Tibial nerve (tissue), 4 donors: ENCODE measurements around the gene EEPD1. TPM values are rescaled to one million over a fixed set of nuclear protein-coding genes. Genes with fewer than 3 reads are reported as not detected.
"Not testable (repeated sequence)": the region's sequence is repeated elsewhere in the genome, so short reads cannot be mapped to it uniquely, and the experiment has no call there.

Source experiments
- DNase-seq, 2 donors: peaks; one replicate each; pipeline ENCODE4 v3.0.0-alpha.2; 2019; ENCODE audit warnings: low spot score in 2 of 2
- H3K27ac ChIP-seq, 4 donors: fragments of 200-600 bp; sonication (generic) in 3 of 4; one replicate each; pipeline ENCODE4 v1.5.1; 2017 to 2019; ENCODE audit warnings: mild to moderate bottlenecking in 1 of 4
- H3K27me3 ChIP-seq, 2 donors: fragments of 200-600 bp; sonication (generic) in 1 of 2; one replicate each; pipeline versions ENCODE4 v1.5.1 to v1.6.0; 2017 to 2019
- H3K36me3 ChIP-seq, 3 donors: fragments of 200-600 bp; sonication (generic); one replicate each; pipeline ENCODE4 v1.5.1; 2018 to 2019
- H3K4me1 ChIP-seq, 4 donors: fragments of 200-600 bp; sonication (generic) in 3 of 4; one replicate each; pipeline ENCODE4 v1.5.1; 2017 to 2019
- H3K4me3 ChIP-seq, 4 donors: fragments of 200-600 bp; sonication (generic) in 3 of 4; one replicate each; pipeline ENCODE4 v1.5.1; 2017 to 2019; ENCODE audit warnings: mild to moderate bottlenecking in 1 of 4, moderate library complexity in 1 of 4
- H3K9me3 ChIP-seq, 4 donors: fragments of 200-600 bp; sonication (generic) in 3 of 4; one replicate each; pipeline ENCODE4 v1.5.1; 2017 to 2019
- EP300 ChIP-seq, 2 donors: sonication (generic); formaldehyde crosslinking; IDR thresholded peaks; one replicate each; pipeline ENCODE4 v1.6.1; 2017; ENCODE audit warnings: antibody characterized with exemption in 2 of 2, mild to moderate bottlenecking in 1 of 2
- POLR2A ChIP-seq, 2 donors: fragments of 450-650 bp; IDR thresholded peaks; one replicate each; pipeline ENCODE4 v1.6.1; 2017; ENCODE audit warnings: antibody characterized with exemption in 2 of 2, mild to moderate bottlenecking in 2 of 2, moderate library complexity in 2 of 2
- WGBS, 2 donors: methylation state at CpG; one replicate each; pipeline ENCODE4 v1.1.5; 2018; 5-methylcytosine and 5-hydroxymethylcytosine counted together
- total RNA-seq, 4 donors: library from RNA; depleted of rRNA; stranded (reverse); fragments of >200 nt; gene quantifications; one replicate each; pipeline ENCODE4 v1.1.0, GENCODE V29; 2016
- TF ChIP-seq, protein P1 (sequence below), 5 experiments: fragments of 200-600 bp in 3 of 5; fragments of 450-650 bp in 2 of 5; sonication (generic) in 3 of 5; IDR thresholded peaks; one replicate each; pipeline ENCODE4 v1.5.1; 2016 to 2019; ENCODE audit warnings: antibody characterized with exemption in 5 of 5, mild to moderate bottlenecking in 3 of 5, moderate library complexity in 2 of 5

EEPD1 gene
- total RNA-seq, 4 donors from 2014 or later = 9.0 to 18.0 (median 16.5) TPM

DNA sequence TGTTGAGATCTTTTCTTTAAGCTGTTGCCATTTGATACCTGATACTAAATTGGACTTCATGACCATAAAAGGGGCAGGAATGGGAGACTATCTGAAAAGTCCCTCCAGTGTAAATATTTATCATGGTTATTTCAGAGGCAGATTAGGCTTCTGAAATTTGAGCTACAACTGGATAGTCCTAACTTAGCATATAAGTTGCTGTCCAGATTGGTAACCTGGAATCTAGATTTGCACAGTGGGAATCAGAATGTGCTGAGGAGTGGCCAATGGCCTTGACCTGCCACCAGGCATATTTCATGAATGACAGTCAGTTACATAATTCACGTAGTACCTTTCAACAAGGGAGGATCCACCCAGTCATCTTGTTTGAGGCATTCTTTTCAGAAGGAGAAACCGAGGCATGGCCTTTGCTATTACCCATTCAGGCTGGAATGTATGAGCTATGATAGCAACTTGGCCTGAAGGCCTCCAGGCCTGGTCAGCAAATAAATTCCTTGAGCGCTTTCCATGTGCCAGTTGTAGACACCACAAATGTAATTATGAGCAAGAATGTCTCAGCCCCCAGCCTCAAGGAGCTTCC, 80.0 kb downstream of the EEPD1 start:
- no peaks in the 10 kb centered on the region for H3K9me3 ChIP-seq
- no peak for DNase-seq
- peaks cover 0 to 4% (median 0%) of the 10 kb centered on the region in 4 donors for H3K4me1 ChIP-seq
- H3K4me3 ChIP-seq = no peak overlapping the region
- 79 to 80% methylated on average over 3 of the region's 3 CpGs for WGBS, 2 donors
- H3K36me3 ChIP-seq = no peaks in the 10 kb centered on the region
- TF ChIP-seq, protein P1, sequence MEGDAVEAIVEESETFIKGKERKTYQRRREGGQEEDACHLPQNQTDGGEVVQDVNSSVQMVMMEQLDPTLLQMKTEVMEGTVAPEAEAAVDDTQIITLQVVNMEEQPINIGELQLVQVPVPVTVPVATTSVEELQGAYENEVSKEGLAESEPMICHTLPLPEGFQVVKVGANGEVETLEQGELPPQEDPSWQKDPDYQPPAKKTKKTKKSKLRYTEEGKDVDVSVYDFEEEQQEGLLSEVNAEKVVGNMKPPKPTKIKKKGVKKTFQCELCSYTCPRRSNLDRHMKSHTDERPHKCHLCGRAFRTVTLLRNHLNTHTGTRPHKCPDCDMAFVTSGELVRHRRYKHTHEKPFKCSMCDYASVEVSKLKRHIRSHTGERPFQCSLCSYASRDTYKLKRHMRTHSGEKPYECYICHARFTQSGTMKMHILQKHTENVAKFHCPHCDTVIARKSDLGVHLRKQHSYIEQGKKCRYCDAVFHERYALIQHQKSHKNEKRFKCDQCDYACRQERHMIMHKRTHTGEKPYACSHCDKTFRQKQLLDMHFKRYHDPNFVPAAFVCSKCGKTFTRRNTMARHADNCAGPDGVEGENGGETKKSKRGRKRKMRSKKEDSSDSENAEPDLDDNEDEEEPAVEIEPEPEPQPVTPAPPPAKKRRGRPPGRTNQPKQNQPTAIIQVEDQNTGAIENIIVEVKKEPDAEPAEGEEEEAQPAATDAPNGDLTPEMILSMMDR (IDR thresholded peaks at IDR 0.05) = no peak
- TF ChIP-seq EP300 (IDR thresholded peaks at IDR 0.05) = no peak
- TF ChIP-seq POLR2A (IDR thresholded peaks at IDR 0.05) = no peak
- H3K27me3 ChIP-seq = no peaks in the 10 kb centered on the region
- H3K27ac ChIP-seq = no peak overlapping the region

GRCh38 chr7:36236073-36236472, 83.0 kb downstream of the EEPD1 start:
- H3K27me3 ChIP-seq = no peaks in the 10 kb centered on the region
- H3K4me1 ChIP-seq = peaks cover 0 to 4% (median 0%) of the 10 kb centered on the region in 4 donors
- no peak for DNase-seq
- TF ChIP-seq EP300 (IDR thresholded peaks at IDR 0.05) (no peak), POLR2A (IDR thresholded peaks at IDR 0.05) (no peak)
- TF ChIP-seq, protein P1 (IDR thresholded peaks at IDR 0.05) = no peak
- no peaks in the 10 kb centered on the region for H3K36me3 ChIP-seq
- no peak overlapping the region for H3K4me3 ChIP-seq
- H3K27ac ChIP-seq = no peak overlapping the region
- 96 to 97% methylated on average over 14 to 39 of the region's 39 CpGs for WGBS, 2 donors
- no peaks in the 10 kb centered on the region for H3K9me3 ChIP-seq

DNA sequence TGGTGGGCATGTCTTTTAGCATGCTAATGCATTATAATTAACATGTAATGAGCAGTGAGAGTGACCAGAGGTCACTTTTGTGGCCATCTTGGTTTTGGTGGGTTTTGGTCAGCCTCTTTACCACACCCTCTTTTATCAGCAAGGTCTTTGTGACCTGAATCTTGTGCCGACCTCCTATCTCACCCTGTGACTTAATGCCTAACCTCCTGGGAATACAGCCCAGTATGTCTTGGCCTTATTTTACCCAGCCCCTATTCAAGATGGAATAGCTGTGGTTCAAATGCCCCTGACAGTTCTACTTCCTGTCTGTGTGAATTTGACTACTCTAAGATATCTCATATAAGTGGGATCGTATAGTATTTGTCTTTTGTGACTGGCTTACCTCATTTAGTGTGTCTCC, 85.1 kb downstream of the EEPD1 start:
- H3K27me3 ChIP-seq = no peaks in the 10 kb centered on the region
- no peaks in the 10 kb centered on the region for H3K36me3 ChIP-seq
- H3K4me3 ChIP-seq = no peak overlapping the region
- no peaks in the 10 kb centered on the region for H3K4me1 ChIP-seq
- no peaks in the 10 kb centered on the region for H3K9me3 ChIP-seq
- TF ChIP-seq POLR2A (IDR thresholded peaks at IDR 0.05) (no peak), EP300 (IDR thresholded peaks at IDR 0.05) (no peak)
- TF ChIP-seq, protein P1 (IDR thresholded peaks at IDR 0.05) = no peak
- WGBS, 2 donors = 78 to 80% methylated on average over 2 of the region's 2 CpGs
- H3K27ac ChIP-seq = no peak overlapping the region
- DNase-seq = no peak

DNA sequence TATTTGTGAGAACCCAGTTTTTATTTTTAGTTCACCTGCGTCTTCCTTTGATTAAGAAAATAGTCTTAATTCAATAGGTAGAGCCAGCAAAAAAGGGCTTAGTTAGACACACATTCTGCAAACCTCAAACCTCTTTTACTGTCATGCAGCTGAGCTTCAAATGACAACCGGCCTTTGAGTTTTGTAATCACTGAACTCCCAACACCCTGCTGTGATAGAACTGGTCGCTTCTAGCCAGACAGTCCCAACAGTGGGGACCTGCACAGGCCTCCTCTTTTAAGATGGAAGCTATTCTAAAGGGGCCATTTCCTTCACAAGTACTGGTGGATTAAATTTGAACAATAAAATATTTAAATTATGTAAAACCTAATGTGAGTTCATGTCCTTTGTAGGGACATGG, 90.3 kb downstream of the EEPD1 start:
- H3K27ac ChIP-seq, DNase-seq, H3K4me1 ChIP-seq, H3K27me3 ChIP-seq, H3K36me3 ChIP-seq, H3K9me3 ChIP-seq, H3K4me3 ChIP-seq: not testable (repeated sequence)
- WGBS, 2 donors = 76 to 86% methylated on average over 3 of the region's 3 CpGs

GRCh38 chr7:36244001-36244400, 90.9 kb downstream of the EEPD1 start:
- not testable (repeated sequence) for DNase-seq, H3K9me3 ChIP-seq, H3K36me3 ChIP-seq, H3K27me3 ChIP-seq, H3K4me3 ChIP-seq, H3K27ac ChIP-seq, H3K4me1 ChIP-seq
- WGBS, 2 donors = 79 to 96% methylated on average over 1 of the region's 1 CpG

DNA sequence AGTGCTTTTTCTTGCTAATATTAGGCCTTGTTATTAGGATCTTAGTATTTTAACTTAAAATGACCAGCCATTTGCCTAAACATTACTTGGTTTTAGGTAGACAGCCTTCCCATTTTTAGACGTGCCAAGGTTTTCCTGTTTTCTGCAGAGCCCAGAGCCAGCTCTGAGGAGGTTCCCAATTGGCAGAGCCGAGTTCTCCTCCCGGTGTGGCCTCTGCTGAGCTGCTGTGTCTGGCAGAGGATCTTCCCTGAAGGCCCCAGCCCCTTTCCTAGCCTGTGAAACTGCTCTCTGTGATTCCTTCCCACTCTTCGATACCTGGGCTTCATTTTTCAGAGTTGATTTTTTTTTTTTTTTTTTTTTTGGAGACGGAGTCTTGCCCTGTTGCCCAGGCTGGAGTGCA, 91.4 kb downstream of the EEPD1 start:
- Histone ChIP-seq H3K27ac (no peak overlapping the region), H3K36me3 (no peaks in the 10 kb centered on the region), H3K4me1 (peaks cover 0 to 5% (median 0%) of the 10 kb centered on the region in 4 donors), H3K4me3 (no peak overlapping the region), H3K27me3 (no peaks in the 10 kb centered on the region), H3K9me3 (no peaks in the 10 kb centered on the region)
- WGBS, 2 donors = 75 to 77% methylated on average over 5 of the region's 5 CpGs
- TF ChIP-seq POLR2A (IDR thresholded peaks at IDR 0.05) (no peak), EP300 (IDR thresholded peaks at IDR 0.05) (no peak)
- TF ChIP-seq, protein P1 (IDR thresholded peaks at IDR 0.05) = no peak
- DNase-seq = no peak
